Gastroesophageal sphincter (tissue), 4 donors: ENCODE data around the gene ACAP1. TPM values are rescaled to one million over a fixed set of nuclear protein-coding genes. Genes with fewer than 3 reads are reported as not detected.

Source experiments
- ATAC-seq: fragments of 150-250 bp; one replicate; pipeline ENCODE4 v1.9.1; 2016; ENCODE audit warnings: mild to moderate bottlenecking, moderate library complexity
- H3K27ac ChIP-seq, 4 donors: fragments of 200-600 bp; sonication (generic) in 3 of 4; 1 replicate in 3 of 4; 2 replicates in 1 of 4; pipeline ENCODE4 v1.5.1; 2016 to 2019
- H3K27me3 ChIP-seq: fragments of 200-600 bp; sonication (generic); one replicate; pipeline ENCODE4 v1.5.1; 2019
- H3K36me3 ChIP-seq, 2 donors: fragments of 200-600 bp; sonication (generic); one replicate each; pipeline ENCODE4 v1.5.1; 2019; ENCODE audit warnings: control low read depth in 1 of 2
- H3K4me1 ChIP-seq, 3 donors: fragments of 200-600 bp; sonication (generic); 1 replicate in 2 of 3; 2 replicates in 1 of 3; pipeline ENCODE4 v1.5.1; 2016 to 2019; ENCODE audit warnings: control low read depth in 2 of 3
- H3K4me3 ChIP-seq, 2 donors: fragments of 200-600 bp; sonication (generic); one replicate each; pipeline ENCODE4 v1.5.1; 2019; ENCODE audit warnings: mild to moderate bottlenecking in 1 of 2, moderate library complexity in 1 of 2
- H3K9me3 ChIP-seq, 3 donors: fragments of 200-600 bp; sonication (generic); one replicate each; pipeline ENCODE4 v1.5.1; 2017 to 2019; ENCODE audit warnings: control low read depth in 2 of 3
- CTCF ChIP-seq, 4 experiments: fragments of 200-600 bp in 2 of 4; fragments of 450-650 bp in 2 of 4; sonication (generic) in 1 of 4; IDR thresholded peaks; one replicate each; pipeline ENCODE4 v1.5.1; 2017 to 2019; ENCODE audit warnings: antibody characterized with exemption in 4 of 4, mild to moderate bottlenecking in 2 of 4, moderate library complexity in 2 of 4
- EP300 ChIP-seq: sonication (generic); formaldehyde crosslinking; IDR thresholded peaks from one replicate; pipeline ENCODE4 v1.6.1; 2017; ENCODE audit warnings: antibody characterized with exemption, mild to moderate bottlenecking
- POLR2A ChIP-seq, 2 donors: fragments of 450-650 bp; IDR thresholded peaks; one replicate each; pipeline ENCODE4 v1.6.1; 2017; ENCODE audit warnings: antibody characterized with exemption in 2 of 2, mild to moderate bottlenecking in 2 of 2, moderate library complexity in 1 of 2
- POLR2AphosphoS5 ChIP-seq: sonication (generic); formaldehyde crosslinking; IDR thresholded peaks from one replicate; pipeline ENCODE4 v1.6.1; 2017; ENCODE audit warnings: antibody characterized with exemption
- WGBS, 2 donors: methylation state at CpG; one replicate each; pipeline ENCODE4 v1.1.5; 2018; ENCODE audit warnings: low coverage in 1 of 2; 5-methylcytosine and 5-hydroxymethylcytosine counted together
- total RNA-seq, 4 donors: library from RNA; depleted of rRNA; stranded (reverse); fragments of >200 nt; gene quantifications; one replicate each; pipeline ENCODE4 v1.1.0, GENCODE V29; 2016

ACAP1 gene
- total RNA-seq, 4 donors from 2014 or later: 2.0 to 4.6 (median 3.5) TPM

GRCh38 chr17:7308625-7309433, 27.5 kb upstream of the ACAP1 start:
- Histone ChIP-seq H3K4me1 (peaks cover 5 to 60% (median 25%) of the 10 kb centered on the region in 3 donors), H3K9me3 (no peaks in the 10 kb centered on the region), H3K4me3 (peak overlapping the region; percentile 68 to 99), H3K27me3 (no peaks in the 10 kb centered on the region), H3K27ac (peak overlapping the region; percentile 91 to 100 (median 100)), H3K36me3 (peaks cover 3 to 47% of the 10 kb centered on the region in 2 donors)
- ATAC-seq: peak; percentile 35
- TF ChIP-seq EP300 (no peak), POLR2A (IDR thresholded peaks at IDR 0.05) (no peak), CTCF (IDR thresholded peaks at IDR 0.05) (no peak), POLR2AphosphoS5 (peak; percentile 36)
- WGBS, 2 donors: 0 to 3% methylated on average over 6 to 7 of the region's 14 CpGs

GRCh38 chr17:7309628-7310027, 26.7 kb upstream of the ACAP1 start:
- H3K4me3 ChIP-seq: peak overlapping the region in 1 of 2 donors; percentile 99
- peaks cover 3 to 51% of the 10 kb centered on the region in 2 donors for H3K36me3 ChIP-seq
- H3K27ac ChIP-seq: peak overlapping the region in 3 of 4 donors; percentile 99 to 100 (median 100)
- peaks cover 5 to 68% (median 33%) of the 10 kb centered on the region in 3 donors for H3K4me1 ChIP-seq
- H3K9me3 ChIP-seq: no peaks in the 10 kb centered on the region
- ATAC-seq: no peak
- no peak for TF ChIP-seq EP300
- TF ChIP-seq POLR2A (IDR thresholded peaks at IDR 0.05): no peak
- TF ChIP-seq CTCF (IDR thresholded peaks at IDR 0.05): no peak
- TF ChIP-seq POLR2AphosphoS5: no peak
- 85 to 86% methylated on average over 12 of the region's 12 CpGs for WGBS, 2 donors
- H3K27me3 ChIP-seq: no peaks in the 10 kb centered on the region

DNA sequence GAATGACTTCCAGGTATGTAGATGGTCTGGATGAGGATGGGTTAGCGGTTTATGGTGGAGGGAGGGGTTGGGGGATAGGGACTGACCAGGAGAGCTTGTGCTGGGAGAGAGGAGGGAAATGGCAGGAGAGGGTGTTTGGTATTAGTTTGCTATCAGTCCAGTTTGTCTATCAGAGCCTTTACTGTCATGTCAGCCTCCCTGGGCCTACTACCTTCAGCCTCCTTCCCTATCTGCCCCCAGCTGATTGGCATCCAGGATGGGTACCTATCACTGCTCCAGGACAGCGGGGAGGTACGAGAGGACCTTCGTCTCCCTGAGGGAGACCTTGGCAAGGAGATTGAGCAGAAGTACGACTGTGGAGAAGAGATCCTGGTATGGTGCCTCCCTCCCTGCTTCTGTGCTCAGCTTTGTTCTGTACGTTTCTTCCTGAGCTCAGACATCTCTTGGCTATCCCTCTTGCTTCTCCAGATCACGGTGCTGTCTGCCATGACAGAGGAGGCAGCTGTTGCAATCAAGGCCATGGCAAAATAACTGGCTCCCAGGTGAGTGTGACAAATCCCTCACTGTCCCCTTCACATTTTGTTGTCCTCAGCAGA, 25.1 kb upstream of the ACAP1 start:
- 63% methylated on average over 3 of the region's 7 CpGs; no CpG with 5 or more reads in 1 of the 2 donors for WGBS, 2 donors
- H3K27ac ChIP-seq: peak overlapping the region in 2 of 4 donors; percentile 25 to 100
- H3K4me3 ChIP-seq: no peak overlapping the region
- peaks cover 5 to 75% (median 39%) of the 10 kb centered on the region in 3 donors for H3K4me1 ChIP-seq
- peaks cover 3 to 57% of the 10 kb centered on the region in 2 donors for H3K36me3 ChIP-seq
- no peaks in the 10 kb centered on the region for H3K9me3 ChIP-seq
- H3K27me3 ChIP-seq: no peaks in the 10 kb centered on the region
- ATAC-seq: no peak
- TF ChIP-seq POLR2AphosphoS5 (no peak), CTCF (IDR thresholded peaks at IDR 0.05) (no peak), POLR2A (IDR thresholded peaks at IDR 0.05) (no peak), EP300 (no peak)

DNA sequence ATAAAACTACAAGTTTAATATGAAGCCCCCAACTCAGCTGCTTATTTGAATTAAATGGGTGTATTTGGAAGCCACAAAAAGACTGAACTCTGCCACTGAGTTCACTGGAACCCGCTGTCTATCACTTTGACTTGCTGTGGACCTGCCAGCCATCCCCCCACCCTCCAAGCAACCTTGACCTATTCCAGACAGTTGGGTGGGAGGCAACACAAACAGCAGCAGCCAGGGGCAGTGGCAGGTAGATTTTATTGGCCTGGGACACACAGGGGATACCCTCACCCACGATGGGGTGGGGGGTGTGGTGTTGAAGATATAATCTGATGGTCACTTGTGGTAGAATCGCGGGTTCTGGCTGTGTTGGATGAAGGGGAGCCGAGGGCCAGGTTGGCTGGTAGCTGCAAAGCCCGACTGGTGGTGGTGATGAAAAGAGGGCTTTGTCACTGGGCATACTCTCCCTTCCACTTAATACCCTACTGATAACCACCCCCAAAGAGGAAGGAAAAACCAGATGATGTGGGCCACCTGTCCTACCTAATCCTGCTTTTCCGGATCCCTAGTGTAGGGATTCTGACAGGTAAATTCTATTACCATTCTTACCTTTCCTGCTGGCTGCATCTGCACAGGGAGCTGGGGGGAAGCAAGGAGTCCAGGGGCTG, 23.8 kb upstream of the ACAP1 start:
- peaks cover 3 to 71% of the 10 kb centered on the region in 2 donors for H3K36me3 ChIP-seq

More for the DNA sequence above, 23.8 kb upstream of the ACAP1 start:
- ATAC-seq: no peak
- no peaks in the 10 kb centered on the region for H3K27me3 ChIP-seq
- peaks cover 5 to 74% (median 37%) of the 10 kb centered on the region in 3 donors for H3K4me1 ChIP-seq
- no peak overlapping the region for H3K4me3 ChIP-seq
- TF ChIP-seq EP300 (no peak), POLR2AphosphoS5 (no peak), CTCF (IDR thresholded peaks at IDR 0.05) (no peak), POLR2A (IDR thresholded peaks at IDR 0.05) (no peak)
- peak overlapping the region in 3 of 4 donors; percentile 94 to 98 (median 97) for H3K27ac ChIP-seq
- no peaks in the 10 kb centered on the region for H3K9me3 ChIP-seq
- 69 to 85% methylated on average over 2 to 4 of the region's 7 CpGs for WGBS, 2 donors
